ENCODE data around the gene SHMT2. TPM values are rescaled to one million over a fixed set of nuclear protein-coding genes. Genes with fewer than 3 reads are reported as not detected.
A peak's percentile ranks its signal among the peaks of the same experiment; 100 is the strongest.

Gene SHMT2
- total RNA-seq, 1 donor from 2014 or later: 413 TPM

DNA sequence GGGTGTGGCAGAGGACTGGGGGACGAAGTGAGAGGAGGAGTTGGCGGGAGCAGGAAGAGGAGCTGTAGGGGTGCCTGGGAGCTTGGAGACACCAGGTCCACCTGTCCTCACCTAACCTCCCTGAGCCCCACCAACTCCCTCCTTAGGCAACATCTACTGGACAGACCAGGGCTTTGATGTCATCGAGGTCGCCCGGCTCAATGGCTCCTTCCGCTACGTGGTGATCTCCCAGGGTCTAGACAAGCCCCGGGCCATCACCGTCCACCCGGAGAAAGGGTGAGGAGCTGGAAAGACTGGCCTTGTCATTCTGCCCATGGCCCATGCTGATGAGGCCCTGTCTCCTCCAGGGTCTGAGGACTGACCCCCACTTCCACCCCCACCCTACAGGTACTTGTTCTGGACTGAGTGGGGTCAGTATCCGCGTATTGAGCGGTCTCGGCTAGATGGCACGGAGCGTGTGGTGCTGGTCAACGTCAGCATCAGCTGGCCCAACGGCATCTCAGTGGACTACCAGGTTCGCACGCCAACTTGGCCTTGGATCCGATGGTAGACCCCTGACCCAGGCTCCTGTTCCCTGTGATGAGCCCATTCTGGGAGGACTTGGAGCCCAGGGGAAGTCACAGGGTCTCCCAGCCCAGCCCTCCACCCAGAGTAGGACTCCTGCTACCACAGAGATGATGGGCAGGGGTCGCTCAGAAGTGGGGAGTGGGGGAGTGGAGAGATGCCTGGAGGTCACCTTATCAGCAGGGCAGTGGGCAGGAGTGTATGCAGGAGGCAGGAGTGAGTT lies 45.4 kb upstream of the SHMT2 start:
- Histone ChIP-seq H3K27me3 (ENCODE audit: control insufficient read depth, insufficient read depth, low read length) (no peaks in the 10 kb centered on the region), H3K36me3 (ENCODE audit: control insufficient read depth, insufficient read depth, low read length) (peaks cover 56% of the 10 kb centered on the region)
- TF ChIP-seq, protein P1, sequence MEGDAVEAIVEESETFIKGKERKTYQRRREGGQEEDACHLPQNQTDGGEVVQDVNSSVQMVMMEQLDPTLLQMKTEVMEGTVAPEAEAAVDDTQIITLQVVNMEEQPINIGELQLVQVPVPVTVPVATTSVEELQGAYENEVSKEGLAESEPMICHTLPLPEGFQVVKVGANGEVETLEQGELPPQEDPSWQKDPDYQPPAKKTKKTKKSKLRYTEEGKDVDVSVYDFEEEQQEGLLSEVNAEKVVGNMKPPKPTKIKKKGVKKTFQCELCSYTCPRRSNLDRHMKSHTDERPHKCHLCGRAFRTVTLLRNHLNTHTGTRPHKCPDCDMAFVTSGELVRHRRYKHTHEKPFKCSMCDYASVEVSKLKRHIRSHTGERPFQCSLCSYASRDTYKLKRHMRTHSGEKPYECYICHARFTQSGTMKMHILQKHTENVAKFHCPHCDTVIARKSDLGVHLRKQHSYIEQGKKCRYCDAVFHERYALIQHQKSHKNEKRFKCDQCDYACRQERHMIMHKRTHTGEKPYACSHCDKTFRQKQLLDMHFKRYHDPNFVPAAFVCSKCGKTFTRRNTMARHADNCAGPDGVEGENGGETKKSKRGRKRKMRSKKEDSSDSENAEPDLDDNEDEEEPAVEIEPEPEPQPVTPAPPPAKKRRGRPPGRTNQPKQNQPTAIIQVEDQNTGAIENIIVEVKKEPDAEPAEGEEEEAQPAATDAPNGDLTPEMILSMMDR (IDR thresholded peaks at IDR 0.05; ENCODE audit: insufficient read depth, low read length, severe bottlenecking): no peak

DNA sequence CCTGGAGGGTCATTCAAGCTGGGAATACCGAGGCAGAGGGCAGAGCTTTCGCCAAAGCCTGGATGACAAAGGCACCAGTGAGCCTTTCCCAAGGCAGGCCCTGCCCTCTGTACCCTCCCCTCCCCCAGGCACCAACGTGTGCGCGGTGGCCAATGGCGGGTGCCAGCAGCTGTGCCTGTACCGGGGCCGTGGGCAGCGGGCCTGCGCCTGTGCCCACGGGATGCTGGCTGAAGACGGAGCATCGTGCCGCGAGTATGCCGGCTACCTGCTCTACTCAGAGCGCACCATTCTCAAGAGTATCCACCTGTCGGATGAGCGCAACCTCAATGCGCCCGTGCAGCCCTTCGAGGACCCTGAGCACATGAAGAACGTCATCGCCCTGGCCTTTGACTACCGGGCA lies 44.1 kb upstream of the SHMT2 start:
- TF ChIP-seq, protein P1 (IDR thresholded peaks at IDR 0.05; ENCODE audit: insufficient read depth, low read length, severe bottlenecking): no peak
- Histone ChIP-seq H3K36me3 (ENCODE audit: control insufficient read depth, insufficient read depth, low read length) (peaks cover 50% of the 10 kb centered on the region), H3K4me3 (ENCODE audit: low read depth, low read length) (no peak overlapping the region), H3K27me3 (ENCODE audit: control insufficient read depth, insufficient read depth, low read length) (no peaks in the 10 kb centered on the region)
- no peak for DNase-seq (ENCODE audit: low read depth)
- no peak for FAIRE-seq

More for the DNA sequence above, 45.4 kb upstream of the SHMT2 start:
- DNase-seq (ENCODE audit: low read depth) (no peak), FAIRE-seq (no peak)
- H3K4me3 ChIP-seq (ENCODE audit: low read depth, low read length): no peak overlapping the region

DNA sequence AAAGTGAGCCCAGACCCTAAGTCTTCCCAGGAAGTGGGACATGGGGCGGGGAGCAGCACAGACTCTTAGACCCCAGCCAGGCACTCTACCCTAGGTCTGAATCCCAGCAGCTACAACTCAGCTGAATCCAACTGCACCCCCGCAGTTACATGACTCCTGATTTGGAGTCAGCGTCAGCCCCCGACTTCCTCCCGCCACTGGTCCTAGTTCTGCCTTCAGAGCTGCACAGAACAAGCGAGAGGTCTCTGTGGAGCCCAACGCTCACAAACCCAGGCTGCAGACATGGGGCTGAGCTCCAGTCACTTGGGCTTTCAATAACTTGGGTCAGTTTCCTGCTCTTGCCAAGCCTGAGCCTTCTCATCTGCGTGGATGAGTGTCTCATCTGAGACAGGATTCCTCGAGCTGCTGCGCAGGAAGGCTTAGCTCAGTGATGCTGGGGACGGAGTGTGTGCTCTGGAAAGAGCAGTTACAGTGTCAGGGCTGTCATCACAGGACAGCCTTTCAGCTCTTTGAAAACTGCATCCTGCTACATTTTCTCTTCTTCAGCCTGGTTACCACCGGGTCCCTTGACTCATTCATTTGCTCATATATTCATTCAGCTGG lies 43.5 kb upstream of the SHMT2 start:
- no peak for DNase-seq (ENCODE audit: low read depth)
- no peaks in the 10 kb centered on the region for H3K27me3 ChIP-seq (ENCODE audit: control insufficient read depth, insufficient read depth, low read length)
- TF ChIP-seq, protein P1 (IDR thresholded peaks at IDR 0.05; ENCODE audit: insufficient read depth, low read length, severe bottlenecking): no peak
- no peak overlapping the region for H3K4me3 ChIP-seq (ENCODE audit: low read depth, low read length)
- peak; percentile 95 for FAIRE-seq
- peaks cover 48% of the 10 kb centered on the region for H3K36me3 ChIP-seq (ENCODE audit: control insufficient read depth, insufficient read depth, low read length)

DNA sequence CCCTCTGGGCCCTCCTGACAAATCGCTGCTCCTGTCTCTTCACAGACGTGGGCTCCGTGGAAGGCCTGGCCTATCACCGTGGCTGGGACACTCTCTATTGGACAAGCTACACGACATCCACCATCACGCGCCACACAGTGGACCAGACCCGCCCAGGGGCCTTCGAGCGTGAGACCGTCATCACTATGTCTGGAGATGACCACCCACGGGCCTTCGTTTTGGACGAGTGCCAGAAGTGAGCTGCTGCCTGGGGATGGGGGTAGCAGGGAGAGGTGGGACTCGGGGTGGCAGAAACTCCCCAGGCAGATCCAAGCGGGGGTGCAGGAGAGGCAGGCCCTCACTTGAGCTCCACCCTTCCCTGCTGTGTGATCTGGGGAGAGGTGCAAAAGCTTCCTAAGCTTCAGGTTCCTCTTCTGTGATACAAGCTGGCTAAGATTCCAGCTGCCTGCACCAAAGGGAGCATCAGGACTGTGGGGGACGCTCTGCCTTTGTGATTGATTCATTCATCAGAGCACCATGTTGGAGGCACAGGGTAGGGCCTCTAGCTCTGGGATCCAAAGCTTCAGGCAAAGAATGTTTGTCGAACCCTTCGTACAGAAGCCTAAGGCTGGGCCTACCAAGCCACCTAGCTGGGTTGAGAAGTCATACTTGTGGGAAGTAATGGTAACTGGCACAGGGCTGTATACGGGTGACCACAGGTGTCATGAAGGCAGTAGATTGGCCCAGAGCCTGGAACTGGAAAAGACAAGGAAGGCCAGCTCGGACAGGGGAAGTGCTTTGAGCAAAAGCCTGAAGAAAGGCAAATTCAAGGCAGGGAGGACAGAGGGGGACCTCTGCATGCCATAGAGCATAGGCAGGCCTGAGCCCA lies 42.1 kb upstream of the SHMT2 start:
- DNase-seq (ENCODE audit: low read depth) (no peak), FAIRE-seq (peak; percentile 81)
- no peaks in the 10 kb centered on the region for H3K27me3 ChIP-seq (ENCODE audit: control insufficient read depth, insufficient read depth, low read length)
- peaks cover 60% of the 10 kb centered on the region for H3K36me3 ChIP-seq (ENCODE audit: control insufficient read depth, insufficient read depth, low read length)
- TF ChIP-seq, protein P1 (IDR thresholded peaks at IDR 0.05; ENCODE audit: insufficient read depth, low read length, severe bottlenecking): no peak
- no peak overlapping the region for H3K4me3 ChIP-seq (ENCODE audit: low read depth, low read length)

DNA sequence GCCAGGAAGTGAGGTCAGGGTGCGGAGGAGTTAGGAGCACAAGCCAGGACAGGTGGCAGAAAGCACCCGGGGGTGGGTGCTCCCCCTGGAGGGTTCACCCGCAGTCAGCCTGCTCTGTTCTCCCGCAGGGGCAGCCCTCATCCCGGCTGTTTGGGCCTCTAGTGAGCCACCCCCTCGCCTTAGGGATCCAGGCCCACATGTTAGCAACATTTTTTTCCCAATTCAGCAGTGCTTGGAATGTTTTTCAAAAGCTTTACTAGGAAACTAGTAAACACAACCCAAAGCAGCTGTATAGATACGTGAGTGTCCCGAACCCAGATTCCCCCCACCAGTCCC lies 41.5 kb upstream of the SHMT2 start:
- TF ChIP-seq, protein P1 (IDR thresholded peaks at IDR 0.05; ENCODE audit: insufficient read depth, low read length, severe bottlenecking): no peak
- FAIRE-seq: no peak
- peak; percentile 49 for DNase-seq (ENCODE audit: low read depth)
- Histone ChIP-seq H3K27me3 (ENCODE audit: control insufficient read depth, insufficient read depth, low read length) (no peaks in the 10 kb centered on the region), H3K4me3 (ENCODE audit: low read depth, low read length) (no peak overlapping the region), H3K36me3 (ENCODE audit: control insufficient read depth, insufficient read depth, low read length) (peaks cover 62% of the 10 kb centered on the region)

Data from bronchial epithelial cell (primary cell).